ENCODE data around the gene CNGB1. TPM values are rescaled to one million over a fixed set of nuclear protein-coding genes. Genes with fewer than 3 reads are reported as not detected.
"Not testable (repeated sequence)": the region's sequence is repeated elsewhere in the genome, so short reads cannot be mapped to it uniquely, and the experiment has no call there.

Gene CNGB1
- total and polyA plus RNA-seq, 10 donors: 0.02 to 0.12 TPM; not detected in 8

DNA sequence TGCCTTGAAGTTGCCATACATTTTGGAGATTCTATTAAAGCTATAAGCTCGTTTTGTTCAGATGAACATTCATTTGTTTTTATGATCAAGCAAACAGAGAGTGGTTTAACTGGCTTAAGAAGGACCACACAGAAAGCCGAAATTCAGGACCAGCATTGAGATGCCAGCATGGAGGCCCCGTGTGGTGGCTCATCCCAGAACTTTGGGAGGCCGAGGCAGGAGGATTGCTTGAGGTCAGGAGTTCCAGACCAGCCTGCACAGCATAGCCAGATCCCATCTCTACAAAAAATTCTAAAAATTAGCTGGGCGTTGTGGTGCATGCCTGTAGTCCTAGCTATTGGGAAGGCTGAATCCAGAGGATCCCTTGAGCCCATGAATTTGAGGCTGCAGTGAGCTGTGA lies 122.7 kb downstream of the CNGB1 start:
- Histone ChIP-seq H3K4me1 (no peaks in the 10 kb centered on the region), H3K4me3 (no peak overlapping the region), H3K27ac (no peak overlapping the region), H3K9me3 (no peaks in the 10 kb centered on the region), H3K27me3 (replicated peaks in 1 of 7) (no peaks in the 10 kb centered on the region), H3K36me3 (no peaks in the 10 kb centered on the region)
- DNase-seq: peak; percentile 13
- TF ChIP-seq POLR2A (IDR thresholded peaks at IDR 0.05): no peak
- TF ChIP-seq, protein P1, sequence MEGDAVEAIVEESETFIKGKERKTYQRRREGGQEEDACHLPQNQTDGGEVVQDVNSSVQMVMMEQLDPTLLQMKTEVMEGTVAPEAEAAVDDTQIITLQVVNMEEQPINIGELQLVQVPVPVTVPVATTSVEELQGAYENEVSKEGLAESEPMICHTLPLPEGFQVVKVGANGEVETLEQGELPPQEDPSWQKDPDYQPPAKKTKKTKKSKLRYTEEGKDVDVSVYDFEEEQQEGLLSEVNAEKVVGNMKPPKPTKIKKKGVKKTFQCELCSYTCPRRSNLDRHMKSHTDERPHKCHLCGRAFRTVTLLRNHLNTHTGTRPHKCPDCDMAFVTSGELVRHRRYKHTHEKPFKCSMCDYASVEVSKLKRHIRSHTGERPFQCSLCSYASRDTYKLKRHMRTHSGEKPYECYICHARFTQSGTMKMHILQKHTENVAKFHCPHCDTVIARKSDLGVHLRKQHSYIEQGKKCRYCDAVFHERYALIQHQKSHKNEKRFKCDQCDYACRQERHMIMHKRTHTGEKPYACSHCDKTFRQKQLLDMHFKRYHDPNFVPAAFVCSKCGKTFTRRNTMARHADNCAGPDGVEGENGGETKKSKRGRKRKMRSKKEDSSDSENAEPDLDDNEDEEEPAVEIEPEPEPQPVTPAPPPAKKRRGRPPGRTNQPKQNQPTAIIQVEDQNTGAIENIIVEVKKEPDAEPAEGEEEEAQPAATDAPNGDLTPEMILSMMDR (IDR thresholded peaks at IDR 0.05 in 8 of 11, conservative IDR thresholded peaks at IDR 0.05 in 3 of 11): no peak
- TF ChIP-seq POLR2AphosphoS5 (IDR thresholded peaks at IDR 0.05): no peak
- intact Hi-C loops (cut with DNase I; ENCODE audit: low total_unique reads): no loop called here
- 82 to 92% (median 87%) methylated on average over 5 of the region's 5 CpGs for WGBS, 5 donors

- H3K4me1 ChIP-seq; H3K9me3 ChIP-seq; H3K27ac ChIP-seq; H3K27me3 ChIP-seq (replicated peaks in 1 of 7); intact Hi-C loops (cut with DNase I; ENCODE audit: low total_unique reads); H3K36me3 ChIP-seq; H3K4me3 ChIP-seq: not testable (repeated sequence)
- peak; percentile 6 for DNase-seq
- WGBS, 5 donors: 76 to 89% (median 77%) methylated on average over 5 to 6 of the region's 6 CpGs
Observed at GRCh38 chr16:57846931-57847330, 124.0 kb downstream of the CNGB1 start.

DNA sequence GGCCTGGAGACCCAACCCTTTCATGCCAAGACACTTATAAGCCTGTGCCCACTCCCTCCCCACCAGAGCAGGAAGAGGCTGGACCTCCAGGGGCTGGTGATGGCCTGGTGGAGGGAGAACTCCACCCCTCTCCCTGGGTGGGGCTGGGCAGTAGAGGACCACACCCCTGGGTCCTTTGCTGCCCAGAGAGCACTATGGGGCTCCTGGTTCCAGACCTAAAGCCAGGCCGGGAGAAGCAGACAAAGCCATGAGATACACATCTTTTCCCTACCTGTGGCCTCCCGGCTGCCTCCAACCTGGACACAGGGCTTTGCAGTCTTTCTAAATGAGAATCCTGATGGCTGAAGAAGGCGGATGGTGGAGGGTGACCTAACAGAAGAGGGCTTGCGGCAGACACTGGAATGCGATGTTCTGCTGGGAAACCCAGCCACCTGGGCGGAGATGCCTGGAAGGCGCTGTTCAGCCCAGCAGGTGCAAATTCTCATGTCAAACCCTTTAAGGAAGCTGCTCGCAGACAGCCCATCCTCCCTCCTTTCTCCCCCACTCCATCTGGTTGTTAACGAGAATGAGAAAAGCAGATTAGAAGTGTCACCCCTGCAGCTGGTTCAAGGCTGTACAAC lies 124.7 kb downstream of the CNGB1 start:
- Histone ChIP-seq H3K9me3 (no peaks in the 10 kb centered on the region), H3K36me3 (no peaks in the 10 kb centered on the region), H3K4me3 (no peak overlapping the region), H3K4me1 (no peaks in the 10 kb centered on the region), H3K27ac (no peak overlapping the region), H3K27me3 (replicated peaks in 1 of 7) (no peaks in the 10 kb centered on the region)
- WGBS, 5 donors: 82 to 88% (median 83%) methylated on average over 9 of the region's 9 CpGs
- TF ChIP-seq POLR2AphosphoS5 (IDR thresholded peaks at IDR 0.05): no peak
- TF ChIP-seq, protein P1 (IDR thresholded peaks at IDR 0.05 in 8 of 11, conservative IDR thresholded peaks at IDR 0.05 in 3 of 11): no peak
- TF ChIP-seq POLR2A (IDR thresholded peaks at IDR 0.05): no peak
- DNase-seq: peak; percentile 53
- intact Hi-C loops (cut with DNase I; ENCODE audit: low total_unique reads): no loop called here

DNA sequence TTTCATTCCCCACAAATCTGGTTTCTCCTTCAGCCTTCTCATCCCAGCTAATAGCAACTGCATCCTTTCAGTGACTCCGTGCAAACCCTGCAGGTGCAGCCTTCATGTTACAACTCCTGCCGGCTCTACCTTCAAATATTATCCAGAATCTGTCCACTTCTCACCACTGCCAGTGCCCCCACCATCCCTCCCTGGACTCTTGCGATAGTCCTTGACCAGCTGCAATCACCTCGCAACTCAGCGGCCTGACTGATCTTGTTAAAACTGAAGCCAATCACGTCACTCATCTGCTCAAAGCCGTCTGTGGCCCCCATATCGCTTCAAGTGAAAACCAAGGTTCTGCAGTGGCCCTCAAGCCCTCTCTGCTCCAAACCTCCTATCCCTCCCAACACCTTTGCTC lies 125.8 kb downstream of the CNGB1 start:
- H3K9me3 ChIP-seq: no peaks in the 10 kb centered on the region
- TF ChIP-seq, protein P1 (IDR thresholded peaks at IDR 0.05 in 8 of 11, conservative IDR thresholded peaks at IDR 0.05 in 3 of 11): no peak
- TF ChIP-seq POLR2AphosphoS5 (IDR thresholded peaks at IDR 0.05): no peak
- TF ChIP-seq POLR2A (IDR thresholded peaks at IDR 0.05): no peak
- H3K4me3 ChIP-seq: no peak overlapping the region
- H3K27ac ChIP-seq: no peak overlapping the region
- H3K36me3 ChIP-seq: no peaks in the 10 kb centered on the region
- 79 to 89% (median 84%) methylated on average over 8 of the region's 8 CpGs for WGBS, 5 donors
- DNase-seq: peak; percentile 44
- intact Hi-C loops (cut with DNase I; ENCODE audit: low total_unique reads): no loop called here
- no peaks in the 10 kb centered on the region for H3K27me3 ChIP-seq (replicated peaks in 1 of 7)
- no peaks in the 10 kb centered on the region for H3K4me1 ChIP-seq
